HCT116 (cell line): ENCODE measurements around the gene YDJC. TPM values are rescaled to one million over a fixed set of nuclear protein-coding genes. Genes with fewer than 3 reads are reported as not detected.

ENCODE experiments used
- ATAC-seq: fragments of 200-7000 bp; cut with Tn5 transposase; 2 replicates; pipeline ENCODE4 v1.9.1; 2020; ENCODE audit warnings: mild to moderate bottlenecking, moderate library complexity
- BruUV-seq: library from RNA; stranded (reverse); fragments of 400-500 nt; replicated peaks from 2 replicates; lab custom pipeline; 2021; lab: Mats Ljungman, UMichigan
- CTCF ChIA-PET: fragments of 300-600 bp; sonication (Branson Sonifier 250); formaldehyde crosslinking; loops from one replicate; lab custom pipeline; 2021; ENCODE audit warnings: antibody characterized with exemption; lab: Charles Lee
- POLR2A ChIA-PET: fragments of 300-600, 350-600 bp; sonication (Branson Sonifier 250); formaldehyde crosslinking; loops from one replicate; lab custom pipeline; 2021; ENCODE audit warnings: antibody characterized with exemption; lab: Charles Lee
- RAD21 ChIA-PET, 2 experiments: fragments of 300-600 bp; sonication (Branson Sonifier 250); formaldehyde crosslinking; loops; one replicate each; lab custom pipeline; 2023; ENCODE audit warnings: low total read pairs in 2 of 2; ENCODE audit not compliant: uncharacterized antibody in 2 of 2, unreplicated experiment in 2 of 2, low non-redundant PET in 1 of 2; lab: Charles Lee
- DNase-seq: peaks from one replicate; pipeline ENCODE4 v3.0.0-alpha.2; 2010; ENCODE audit warnings: low read depth, low spot score
- H2AFZ ChIP-seq: fragments of 200-600 bp; shearing (Covaris generic), sonication (generic); 2 replicates; pipeline ENCODE4 v1.6.1; 2017; ENCODE audit warnings: low read depth, mixed run types, mixed read lengths, antibody characterized with exemption, low read length; ENCODE audit not compliant: poor library complexity, severe bottlenecking
- H3K27ac ChIP-seq: 2 replicates; pipeline ENCODE4 v1.5.1; 2012; ENCODE audit warnings: low read depth, low read length
- H3K27me3 ChIP-seq: fragments of 200-600 bp; sonication (generic); 2 replicates; pipeline ENCODE4 v1.6.1; 2016; ENCODE audit warnings: mixed run types, low read length, mixed read lengths; ENCODE audit not compliant: insufficient read depth
- H3K36me3 ChIP-seq, 2 experiments: fragments of 200-500 bp in 1 of 2; fragments of 200-600 bp in 1 of 2; sonication (Bioruptor generic) in 1 of 2; sonication (generic) in 1 of 2; 2 replicates each; pipeline versions ENCODE4 v1.5.1 to v1.6.1; 2014 to 2016; ENCODE audit warnings: low read length in 2 of 2, inconsistent platforms in 1 of 2, mixed read lengths in 1 of 2, mixed run types in 1 of 2; ENCODE audit not compliant: insufficient read depth in 2 of 2, control insufficient read depth in 1 of 2
- H3K4me1 ChIP-seq, 2 experiments: fragments of 200-600 bp in 1 of 2; sonication (generic) in 1 of 2; 2 replicates each; pipeline versions ENCODE4 v1.5.1 to v1.6.1; 2012 to 2017; ENCODE audit warnings: low read length in 2 of 2, inconsistent platforms in 1 of 2, mild to moderate bottlenecking in 1 of 2, mixed read lengths in 1 of 2, mixed run types in 1 of 2, moderate library complexity in 1 of 2; ENCODE audit not compliant: insufficient read depth in 2 of 2, control insufficient read depth in 1 of 2
- H3K4me2 ChIP-seq: fragments of 200-600 bp; sonication (generic); 2 replicates; pipeline ENCODE4 v1.6.1; 2017; ENCODE audit warnings: mixed run types, low read length, mixed read lengths
- H3K4me3 ChIP-seq, 2 experiments: fragments of 200-600 bp in 1 of 2; sonication (generic) in 1 of 2; replicated peaks in 1 of 2; 2 replicates each; pipeline ENCODE4 v1.5.1; 2011 to 2016; ENCODE audit warnings: low read length in 2 of 2, control low read depth in 1 of 2, low read depth in 1 of 2, mild to moderate bottlenecking in 1 of 2, mixed read lengths in 1 of 2, mixed run types in 1 of 2
- H3K79me2 ChIP-seq: fragments of 200-600 bp; sonication (generic); 2 replicates; pipeline ENCODE4 v1.6.1; 2017; ENCODE audit warnings: mild to moderate bottlenecking, mixed run types, low read length, moderate library complexity, mixed read lengths; ENCODE audit not compliant: insufficient read depth
- H3K9ac ChIP-seq: fragments of 200-600 bp; sonication (generic); 2 replicates; pipeline ENCODE4 v1.6.1; 2016; ENCODE audit warnings: low read length, mixed read lengths
- H3K9me2 ChIP-seq: fragments of 200-600 bp; sonication (generic), shearing (Covaris generic); 2 replicates; pipeline ENCODE4 v1.6.1; 2017; ENCODE audit warnings: mixed run types, mild to moderate bottlenecking, moderate library complexity; ENCODE audit not compliant: insufficient read depth
- H3K9me3 ChIP-seq, 2 experiments: fragments of 200-500 bp in 1 of 2; fragments of 200-600 bp in 1 of 2; sonication (Bioruptor generic) in 1 of 2; sonication (generic) in 1 of 2; 2 replicates each; pipeline ENCODE4 v1.6.1; 2014 to 2017; ENCODE audit warnings: low read length in 2 of 2, mixed read lengths in 2 of 2, inconsistent platforms in 1 of 2, low read depth in 1 of 2, mild to moderate bottlenecking in 1 of 2, mixed run types in 1 of 2, moderate library complexity in 1 of 2; ENCODE audit not compliant: control insufficient read depth in 1 of 2, insufficient read depth in 1 of 2
- H4K20me1 ChIP-seq: fragments of 200-600 bp; sonication (generic), shearing (Covaris generic); 2 replicates; pipeline ENCODE4 v1.6.1; 2017; ENCODE audit warnings: mixed run types, mild to moderate bottlenecking, moderate library complexity; ENCODE audit not compliant: insufficient read depth
- ATF3 ChIP-seq: IDR thresholded peaks from 2 replicates; pipeline ENCODE4 v1.6.1; 2012
- CBX3 ChIP-seq: IDR thresholded peaks from 2 replicates; pipeline ENCODE4 v1.6.1; 2012; ENCODE audit warnings: low read depth
- EZH2phosphoT487 ChIP-seq: fragments of 200-600 bp; IDR thresholded peaks from 2 replicates; pipeline ENCODE4 v1.6.1; 2018; ENCODE audit warnings: antibody characterized with exemption, borderline replicate concordance
- JUND ChIP-seq: IDR thresholded peaks from 2 replicates; pipeline ENCODE4 v1.6.1; 2012
- MAX ChIP-seq: IDR thresholded peaks from 2 replicates; pipeline ENCODE4 v1.6.1; 2012
- POLR2A ChIP-seq: IDR thresholded peaks from 2 replicates; pipeline ENCODE4 v1.7.0; 2011; ENCODE audit warnings: borderline replicate concordance; ENCODE audit not compliant: insufficient read depth, insufficient read length; ENCODE audit errors: extremely low read depth
- POLR2AphosphoS5 ChIP-seq: IDR thresholded peaks from 2 replicates; pipeline ENCODE4 v1.6.1; 2011; ENCODE audit warnings: mild to moderate bottlenecking, low read depth, low read length, moderate library complexity
- REST ChIP-seq: IDR thresholded peaks from 2 replicates; pipeline ENCODE4 v1.6.1; 2012; ENCODE audit warnings: low read depth
- SIN3A ChIP-seq: IDR thresholded peaks from 2 replicates; pipeline ENCODE4 v1.6.1; 2012; ENCODE audit warnings: low read depth
- SP1 ChIP-seq: IDR thresholded peaks from 2 replicates; pipeline ENCODE4 v1.6.1; 2012; ENCODE audit warnings: low read depth
- SRF ChIP-seq: IDR thresholded peaks from 2 replicates; pipeline ENCODE4 v1.6.1; 2012; ENCODE audit warnings: low read depth
- TCF7L2 ChIP-seq: IDR thresholded peaks from 2 replicates; pipeline ENCODE4 v1.7.0; 2011; ENCODE audit warnings: borderline replicate concordance, inconsistent platforms; ENCODE audit not compliant: insufficient read depth, insufficient read length; ENCODE audit errors: extremely low read depth
- ZBTB33 ChIP-seq: IDR thresholded peaks from 2 replicates; pipeline ENCODE4 v1.6.1; 2011; ENCODE audit warnings: mild to moderate bottlenecking, low read length, moderate library complexity; ENCODE audit not compliant: insufficient replicate concordance; ENCODE audit errors: extremely low read depth
- ZFX ChIP-seq: fragments of 450-650 bp; IDR thresholded peaks from 2 replicates; pipeline ENCODE4 v1.6.1; 2017
- ZNF274 ChIP-seq: fragments of 200-500 bp; sonication (Bioruptor generic); IDR thresholded peaks from 2 replicates; pipeline ENCODE4 v1.6.1; 2014; ENCODE audit warnings: mild to moderate bottlenecking, low read depth, low read length, inconsistent platforms
- intact Hi-C: fragments of 100-400 bp; cut with micrococcal nuclease; formaldehyde crosslinking; loops from 2 replicates; pipeline ENCODE4 v1.10.0; 2022
- total RNA-seq: library from RNA; stranded (reverse); gene quantifications from one replicate; pipeline ENCODE4 v1.2.1, GENCODE V29; 2021; ENCODE audit not compliant: unreplicated experiment

YDJC gene
- total RNA-seq, 1 experiment from 2014 or later: 78.3 TPM

GRCh38 chr22:21629255-21630149, at the start of gene YDJC (continued):
- TF ChIP-seq REST (no peak), ATF3 (no peak), SRF (no peak; the same call in 1 of the 2 replicates), POLR2AphosphoS5 (peak; percentile 82), JUND (peak; percentile 33; the same call in 1 of the 2 replicates), POLR2A (peak; percentile 73), SP1 (peak; percentile 57)
- TF ChIP-seq, all 23 proteins: peak for 13

GRCh38 chr22:21679383-21679782, 49.6 kb upstream of the YDJC start:
- Histone ChIP-seq H3K27ac (no peak overlapping the region), H3K9me2 (no peaks in the 10 kb centered on the region), H3K9me3 (no peaks in the 10 kb centered on the region), H4K20me1 (no peaks in the 10 kb centered on the region), H3K4me1 (peaks cover 0 to 6% of the 10 kb centered on the region in 2 experiments; a peak in 1 of 4 replicates), H3K79me2 (no peaks in the 10 kb centered on the region), H3K36me3 (peaks cover 3 to 9% of the 10 kb centered on the region in 2 experiments; a peak in 3 of 4 replicates), H3K27me3 (no peaks in the 10 kb centered on the region), H3K4me2 (no peak overlapping the region), H3K4me3 (no peak overlapping the region), H3K9ac (no peak overlapping the region), H2AFZ (no peak overlapping the region)
- intact Hi-C loops: no loop called here
- ATAC-seq: no peak
- ChIA-PET RAD21 (no interaction called here), POLR2A (no interaction called here), CTCF (no interaction called here)
- BruUV-seq: no TSS peak
- no peak for DNase-seq
- TF ChIP-seq ZBTB33: no peak
- no peak for TF ChIP-seq MAX
- no peak for TF ChIP-seq SIN3A
- TF ChIP-seq ATF3: no peak
- TF ChIP-seq SP1: no peak
- TF ChIP-seq TCF7L2: no peak
- TF ChIP-seq SRF: no peak
- TF ChIP-seq CBX3: no peak
- no peak for TF ChIP-seq POLR2AphosphoS5
- no peak for TF ChIP-seq EZH2phosphoT487
- no peak for TF ChIP-seq JUND
- no peak for TF ChIP-seq ZNF274
- no peak for TF ChIP-seq ZFX
